Cardiac muscle cell (in vitro differentiated cells and primary cell): ENCODE measurements around the gene PFKL. TPM values are rescaled to one million over a fixed set of nuclear protein-coding genes. Genes with fewer than 3 reads are reported as not detected.

Experiments
- DNase-seq, 2 donors: peaks; one replicate each; pipeline versions ENCODE4 v3.0.0 to v3.0.0-alpha.2; 2010 to 2017; ENCODE audit warnings: low read depth in 1 of 2, low spot score in 1 of 2
- H3K27ac ChIP-seq: fragments of 200-600 bp; sonication (generic); 2 replicates; pipeline ENCODE4 v1.5.1; 2016
- H3K27me3 ChIP-seq: fragments of 200-600 bp; sonication (generic); 2 replicates; pipeline ENCODE4 v1.6.0; 2016; ENCODE audit warnings: control low read depth
- H3K36me3 ChIP-seq: fragments of 200-600 bp; sonication (generic); 2 replicates; pipeline ENCODE4 v1.5.1; 2016; ENCODE audit warnings: control low read depth
- H3K4me1 ChIP-seq: fragments of 200-600 bp; sonication (generic); 2 replicates; pipeline ENCODE4 v1.8.1; 2017; ENCODE audit warnings: low read depth, mild to moderate bottlenecking, mixed run types
- H3K4me3 ChIP-seq: fragments of 200-600 bp; sonication (generic); 2 replicates; pipeline ENCODE4 v1.5.1; 2016; ENCODE audit warnings: mild to moderate bottlenecking
- H3K9me3 ChIP-seq: fragments of 200-600 bp; sonication (generic); 2 replicates; pipeline ENCODE4 v1.5.1; 2017; ENCODE audit warnings: low read depth, mild to moderate bottlenecking, control low read depth
- polyA plus RNA-seq: library from polyadenylated mRNA; unstranded; fragments of >200 nt; fragmentation: Nextera tagmentation; extraction: Ambion mirVana; gene quantifications from 2 replicates; pipeline ENCODE4 v1.2.1, GENCODE V29; 2016
- total RNA-seq: library from RNA; depleted of rRNA; stranded (reverse); fragments of >200 nt; gene quantifications from 2 replicates; pipeline ENCODE4 v1.2.3, GENCODE V29; 2016
- TF ChIP-seq, protein P1 (sequence below): IDR thresholded peaks from 2 replicates; pipeline ENCODE4 v1.5.1; 2012; ENCODE audit warnings: low read depth, mild to moderate bottlenecking, low read length

Gene PFKL
- total and polyA plus RNA-seq, 2 experiments from 2014 or later: 204 to 213 TPM

DNA sequence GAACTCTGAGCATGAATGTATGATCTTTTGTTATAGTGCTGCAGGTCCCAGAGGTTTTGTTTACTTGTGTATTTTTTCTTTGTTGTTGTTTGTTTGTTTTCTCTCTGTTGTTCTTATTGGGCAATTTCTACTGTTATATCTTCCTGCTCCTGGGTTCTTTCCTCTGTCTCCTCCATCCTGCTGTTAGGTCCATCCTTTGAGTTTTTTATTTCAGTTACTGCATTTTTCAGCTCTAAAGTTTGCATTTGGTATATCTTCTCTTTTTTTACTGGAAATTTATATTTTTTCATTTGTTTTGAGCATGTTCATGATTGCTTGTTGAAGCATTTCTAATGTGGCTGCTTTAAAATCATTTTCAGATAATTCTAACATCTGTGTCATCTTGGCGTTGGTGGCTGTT, 63.4 kb downstream of the PFKL start:
- no peaks in the 10 kb centered on the region for H3K36me3 ChIP-seq
- no peaks in the 10 kb centered on the region for H3K9me3 ChIP-seq
- DNase-seq: no peak
- TF ChIP-seq, protein P1, sequence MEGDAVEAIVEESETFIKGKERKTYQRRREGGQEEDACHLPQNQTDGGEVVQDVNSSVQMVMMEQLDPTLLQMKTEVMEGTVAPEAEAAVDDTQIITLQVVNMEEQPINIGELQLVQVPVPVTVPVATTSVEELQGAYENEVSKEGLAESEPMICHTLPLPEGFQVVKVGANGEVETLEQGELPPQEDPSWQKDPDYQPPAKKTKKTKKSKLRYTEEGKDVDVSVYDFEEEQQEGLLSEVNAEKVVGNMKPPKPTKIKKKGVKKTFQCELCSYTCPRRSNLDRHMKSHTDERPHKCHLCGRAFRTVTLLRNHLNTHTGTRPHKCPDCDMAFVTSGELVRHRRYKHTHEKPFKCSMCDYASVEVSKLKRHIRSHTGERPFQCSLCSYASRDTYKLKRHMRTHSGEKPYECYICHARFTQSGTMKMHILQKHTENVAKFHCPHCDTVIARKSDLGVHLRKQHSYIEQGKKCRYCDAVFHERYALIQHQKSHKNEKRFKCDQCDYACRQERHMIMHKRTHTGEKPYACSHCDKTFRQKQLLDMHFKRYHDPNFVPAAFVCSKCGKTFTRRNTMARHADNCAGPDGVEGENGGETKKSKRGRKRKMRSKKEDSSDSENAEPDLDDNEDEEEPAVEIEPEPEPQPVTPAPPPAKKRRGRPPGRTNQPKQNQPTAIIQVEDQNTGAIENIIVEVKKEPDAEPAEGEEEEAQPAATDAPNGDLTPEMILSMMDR: no peak
- H3K4me3 ChIP-seq: no peak overlapping the region
- H3K4me1 ChIP-seq: no peaks in the 10 kb centered on the region
- no peaks in the 10 kb centered on the region for H3K27me3 ChIP-seq
- H3K27ac ChIP-seq: no peak overlapping the region

DNA sequence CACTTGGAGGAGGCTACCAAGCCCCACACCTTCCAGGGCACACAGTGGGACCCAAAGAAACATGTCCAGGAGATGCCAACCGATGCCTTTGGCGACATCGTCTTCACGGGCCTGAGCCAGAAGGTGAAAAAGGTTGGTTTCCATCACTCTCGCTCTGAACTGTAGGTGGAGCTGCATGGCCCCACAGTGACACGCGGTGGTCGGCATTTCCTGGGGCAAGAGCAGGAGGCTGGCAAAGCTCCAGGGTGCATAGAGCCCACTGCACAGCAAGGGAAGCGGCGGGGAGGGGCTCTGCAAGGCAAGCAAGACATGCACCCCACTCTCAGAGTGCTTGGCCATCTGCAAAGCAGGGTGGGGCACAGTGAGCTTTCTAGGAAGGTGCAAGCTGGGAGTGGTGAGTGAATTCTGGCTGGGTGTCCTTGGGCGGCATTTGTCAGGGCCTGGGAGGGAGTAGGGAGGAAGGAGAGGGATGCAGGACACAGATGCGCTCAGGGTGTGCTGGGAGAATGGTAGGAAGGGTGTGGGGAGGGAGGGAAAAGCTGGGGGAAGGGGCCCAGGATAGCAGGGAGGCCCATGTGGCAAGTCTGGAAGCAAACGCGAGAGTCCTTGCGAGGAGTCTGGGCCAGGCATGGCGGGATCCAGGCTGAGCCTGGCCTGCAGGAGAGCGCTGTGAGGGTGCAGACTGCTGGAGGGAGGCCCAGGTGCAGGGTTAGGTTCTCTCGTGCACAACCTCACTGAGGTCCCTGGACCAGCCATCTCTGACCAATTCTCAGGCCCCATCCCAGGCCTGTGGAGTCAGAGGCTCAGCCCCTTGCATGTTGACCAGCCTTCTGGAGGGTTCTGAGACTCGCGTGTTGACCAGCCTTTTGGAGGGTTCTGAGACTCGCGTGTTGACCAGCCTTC, 64.5 kb downstream of the PFKL start:
- H3K4me1 ChIP-seq: no peaks in the 10 kb centered on the region
- TF ChIP-seq, protein P1: no peak
- H3K27ac ChIP-seq: no peak overlapping the region
- peaks cover 8% of the 10 kb centered on the region for H3K27me3 ChIP-seq
- no peak overlapping the region for H3K4me3 ChIP-seq
- DNase-seq: no peak
- H3K36me3 ChIP-seq: no peaks in the 10 kb centered on the region
- no peaks in the 10 kb centered on the region for H3K9me3 ChIP-seq

DNA sequence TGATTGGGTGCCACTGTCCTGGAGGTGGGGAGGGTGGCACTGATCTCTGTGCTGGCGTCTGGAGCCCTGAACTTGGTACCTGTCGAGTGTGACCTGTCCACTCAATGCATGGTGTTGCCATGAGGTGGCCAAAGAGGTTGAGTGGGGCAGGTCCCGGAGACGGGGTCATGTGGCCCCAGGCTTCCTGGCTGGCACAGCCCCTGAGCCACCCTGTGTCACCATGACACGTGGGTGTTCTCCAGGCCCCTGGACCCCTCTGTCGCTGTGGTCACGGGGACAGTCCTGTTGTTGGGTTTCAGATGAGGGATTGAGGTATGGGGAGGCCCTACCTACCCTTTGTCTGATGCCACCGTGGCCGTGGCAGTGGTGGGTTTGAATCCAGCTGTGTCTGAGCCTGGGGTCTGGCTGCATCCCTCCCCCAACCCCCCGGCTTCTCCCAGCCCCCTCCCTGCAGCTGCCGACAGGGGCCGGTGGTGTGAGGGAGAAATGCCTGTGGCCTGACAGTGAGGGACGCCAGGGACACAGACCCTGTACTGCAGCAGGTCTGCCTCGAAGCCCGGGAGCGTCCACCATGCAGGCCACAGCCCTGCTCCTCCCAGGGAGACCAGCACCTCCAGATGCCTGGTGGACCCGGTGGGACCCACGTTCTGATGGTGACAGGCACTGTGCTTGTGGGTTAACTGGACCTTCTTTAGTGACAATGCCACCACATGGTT, 65.6 kb downstream of the PFKL start:
- H3K27me3 ChIP-seq: peaks cover 8% of the 10 kb centered on the region
- no peak for DNase-seq
- no peaks in the 10 kb centered on the region for H3K36me3 ChIP-seq
- H3K4me1 ChIP-seq: no peaks in the 10 kb centered on the region
- H3K27ac ChIP-seq: no peak overlapping the region
- H3K4me3 ChIP-seq: no peak overlapping the region
- no peaks in the 10 kb centered on the region for H3K9me3 ChIP-seq
- TF ChIP-seq, protein P1: no peak

DNA sequence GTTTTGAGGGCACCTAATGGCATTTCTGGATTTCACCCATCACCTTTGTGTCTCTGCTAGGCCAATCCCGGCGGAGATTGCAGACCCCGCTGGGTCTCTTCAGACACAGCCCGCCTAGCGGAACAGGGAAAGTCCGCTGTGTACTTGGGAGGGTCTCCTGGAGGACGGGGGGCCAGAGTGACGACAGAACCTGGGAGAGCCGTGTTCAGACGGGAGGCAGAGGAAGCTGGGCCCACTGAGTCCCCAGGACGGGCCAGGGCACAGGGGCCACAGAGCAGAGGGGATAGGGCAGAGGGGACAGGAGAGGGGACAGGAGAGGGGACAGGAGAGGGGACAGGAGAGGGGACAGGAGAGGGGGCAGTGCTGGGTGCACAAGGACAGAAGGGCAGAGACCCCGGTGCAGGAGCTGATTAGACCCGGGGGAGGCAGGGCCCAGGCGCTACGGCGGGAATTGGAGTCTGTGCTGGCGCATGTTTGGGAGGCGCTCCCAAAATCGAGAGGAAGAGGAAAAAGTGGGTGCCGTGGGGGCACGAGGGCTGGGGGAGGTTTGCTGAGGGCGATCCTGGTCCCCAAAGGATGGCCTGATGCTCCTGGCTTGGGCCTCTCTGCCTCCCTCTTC, 66.2 kb downstream of the PFKL start:
- H3K27ac ChIP-seq: no peak overlapping the region
- DNase-seq: no peak
- H3K27me3 ChIP-seq: peaks cover 8% of the 10 kb centered on the region
- no peaks in the 10 kb centered on the region for H3K4me1 ChIP-seq
- TF ChIP-seq, protein P1: no peak
- no peaks in the 10 kb centered on the region for H3K36me3 ChIP-seq
- H3K4me3 ChIP-seq: no peak overlapping the region
- no peaks in the 10 kb centered on the region for H3K9me3 ChIP-seq

DNA sequence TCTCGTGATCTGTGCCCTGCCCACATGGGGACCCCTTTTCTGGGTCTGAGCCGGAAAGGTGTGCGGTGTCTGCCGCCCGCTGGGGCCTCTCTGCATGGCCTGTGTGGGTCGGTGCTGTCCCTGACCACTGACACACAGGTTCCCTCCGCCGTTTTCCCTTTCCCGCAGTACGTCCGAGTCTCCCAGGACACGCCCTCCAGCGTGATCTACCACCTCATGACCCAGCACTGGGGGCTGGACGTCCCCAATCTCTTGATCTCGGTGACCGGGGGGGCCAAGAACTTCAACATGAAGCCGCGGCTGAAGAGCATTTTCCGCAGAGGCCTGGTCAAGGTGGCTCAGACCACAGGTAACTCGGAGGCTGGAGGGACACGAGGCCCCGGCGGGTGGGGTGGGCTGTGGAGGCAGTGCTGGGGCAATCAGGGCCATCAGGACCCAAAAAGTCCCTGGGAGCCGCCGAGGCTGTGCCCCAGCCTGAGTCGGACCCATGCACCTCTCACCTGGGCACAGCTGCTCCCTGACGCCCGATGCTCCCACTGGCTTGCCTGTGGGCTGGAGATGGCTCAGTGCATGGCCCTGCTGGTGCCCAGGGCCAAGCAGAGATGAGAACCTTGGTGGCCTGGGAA, 66.8 kb downstream of the PFKL start:
- Histone ChIP-seq H3K4me3 (no peak overlapping the region), H3K4me1 (no peaks in the 10 kb centered on the region), H3K27ac (no peak overlapping the region), H3K27me3 (peaks cover 8% of the 10 kb centered on the region), H3K36me3 (no peaks in the 10 kb centered on the region), H3K9me3 (no peaks in the 10 kb centered on the region)
- TF ChIP-seq, protein P1: no peak
- no peak for DNase-seq
